OCI-LY1 (cell line): ENCODE results near the gene HEXIM1.

Source experiments
- CTCF ChIP-seq: fragments of 200-600 bp; sonication (generic), shearing (Covaris generic); IDR thresholded peaks from 2 replicates; pipeline ENCODE4 v1.5.1; 2017; ENCODE audit warnings: mild to moderate bottlenecking, antibody characterized with exemption, low read length, moderate library complexity, mixed read lengths
- EZH2 ChIP-seq: fragments of 200-600 bp; sonication (generic), shearing (Covaris generic); IDR thresholded peaks from 2 replicates; pipeline ENCODE4 v1.8.0; 2017; ENCODE audit warnings: borderline replicate concordance, mixed run types, mild to moderate bottlenecking, antibody characterized with exemption, low read length, moderate library complexity, mixed read lengths

DNA sequence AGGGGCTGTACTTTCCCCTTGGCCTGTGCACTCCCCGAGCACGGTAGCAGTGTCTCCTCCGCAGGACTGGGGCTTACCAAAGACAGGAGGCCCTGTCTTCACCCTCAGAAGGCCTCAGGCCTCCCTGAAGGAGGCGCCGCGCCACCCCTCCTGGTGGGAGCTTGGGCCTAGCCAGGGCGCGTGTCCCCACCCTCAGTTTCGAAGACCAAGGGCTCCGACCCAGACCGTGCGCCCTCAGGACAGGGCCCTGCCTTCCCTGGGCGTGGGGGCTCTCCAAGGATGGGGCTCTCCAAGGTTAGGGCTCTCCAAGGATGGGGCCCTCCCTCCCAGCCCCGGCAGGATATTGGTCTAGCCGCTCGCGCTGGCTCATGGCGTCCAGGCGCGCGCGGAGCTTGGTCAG lies 27.7 kb upstream of the HEXIM1 start:
- TF ChIP-seq CTCF (no peak), EZH2 (no peak)
